Keratinocyte (primary cell): ENCODE results near the gene PLAAT5. TPM values are rescaled to one million over a fixed set of nuclear protein-coding genes. Genes with fewer than 3 reads are reported as not detected.

Source experiments
- DNase-seq: peaks from one replicate; pipeline ENCODE4 v3.0.0-alpha.2; 2011; ENCODE audit warnings: low read depth, missing footprints, low spot score
- FAIRE-seq: peaks from 2 replicates; lab custom pipeline; 2011; peaks lifted over from hg19 to GRCh38; lab: Jason Lieb, UNC
- H2AFZ ChIP-seq: 2 replicates; pipeline ENCODE4 v1.6.0; 2012; ENCODE audit warnings: low read length, control low read depth, inconsistent platforms; ENCODE audit not compliant: control insufficient read depth
- H3K27ac ChIP-seq: 2 replicates; pipeline ENCODE4 v1.5.1; 2011; ENCODE audit warnings: low read length; ENCODE audit not compliant: control insufficient read depth, insufficient read depth
- H3K27me3 ChIP-seq: 3 replicates; pipeline ENCODE4 v1.6.0; 2011; ENCODE audit warnings: low read length; ENCODE audit not compliant: control insufficient read depth, insufficient read depth; ENCODE audit errors: extremely low read depth
- H3K36me3 ChIP-seq, 2 experiments: 2 replicates in 1 of 2; 3 replicates in 1 of 2; pipeline ENCODE4 v1.5.1; 2011; ENCODE audit warnings: low read length in 2 of 2, mild to moderate bottlenecking in 1 of 2; ENCODE audit not compliant: control insufficient read depth in 2 of 2, insufficient read depth in 2 of 2; ENCODE audit errors: extremely low read depth in 1 of 2
- H3K4me1 ChIP-seq: 3 replicates; pipeline ENCODE4 v1.5.1; 2011; ENCODE audit warnings: low read length; ENCODE audit not compliant: control insufficient read depth, insufficient read depth; ENCODE audit errors: extremely low read depth
- H3K4me2 ChIP-seq: 3 replicates; pipeline ENCODE4 v1.6.0; 2011; ENCODE audit warnings: low read depth, low read length; ENCODE audit not compliant: control insufficient read depth, insufficient read depth; ENCODE audit errors: extremely low read depth
- H3K4me3 ChIP-seq, 3 experiments: fragments of 200-600 bp in 1 of 3; sonication (generic) in 1 of 3; 2 replicates in 2 of 3; 3 replicates in 1 of 3; pipeline ENCODE4 v1.5.1; 2011 to 2016; ENCODE audit warnings: low read length in 3 of 3, mild to moderate bottlenecking in 3 of 3, control low read depth in 2 of 3, inconsistent platforms in 1 of 3, low read depth in 1 of 3, mixed read lengths in 1 of 3, mixed run types in 1 of 3, moderate library complexity in 1 of 3; ENCODE audit not compliant: control insufficient read depth in 2 of 3, insufficient read depth in 2 of 3; ENCODE audit errors: extremely low read depth in 1 of 3
- H3K79me2 ChIP-seq: 2 replicates; pipeline ENCODE4 v1.6.0; 2012; ENCODE audit warnings: low read length; ENCODE audit not compliant: control insufficient read depth, insufficient read depth
- H3K9ac ChIP-seq: 3 replicates; pipeline ENCODE4 v1.6.0; 2011; ENCODE audit warnings: low read length; ENCODE audit not compliant: control insufficient read depth, insufficient read depth; ENCODE audit errors: extremely low read depth
- H3K9me1 ChIP-seq: 3 replicates; pipeline ENCODE4 v1.6.0; 2011; ENCODE audit warnings: low read length; ENCODE audit not compliant: control insufficient read depth, insufficient read depth; ENCODE audit errors: extremely low read depth
- H3K9me3 ChIP-seq: 2 replicates; pipeline ENCODE4 v1.5.1; 2012; ENCODE audit warnings: low read depth, low read length; ENCODE audit not compliant: control insufficient read depth
- H4K20me1 ChIP-seq: 3 replicates; pipeline ENCODE4 v1.6.0; 2011; ENCODE audit warnings: low read length; ENCODE audit not compliant: control insufficient read depth, insufficient read depth; ENCODE audit errors: extremely low read depth
- CTCF ChIP-seq, 3 experiments: IDR thresholded peaks in 1 of 3; conservative IDR thresholded peaks in 1 of 3; optimal IDR thresholded peaks in 1 of 3; 2 replicates in 2 of 3; 3 replicates in 1 of 3; pipeline versions ENCODE3 to v1.5.1; 2011; ENCODE audit warnings: low read length in 3 of 3, mild to moderate bottlenecking in 3 of 3, moderate library complexity in 2 of 3, control low read depth in 1 of 3, inconsistent platforms in 1 of 3; ENCODE audit not compliant: insufficient read depth in 2 of 3; ENCODE audit errors: extremely low read depth in 1 of 3
- EZH2 ChIP-seq: IDR thresholded peaks from one replicate; pipeline ENCODE4 v1.6.1; 2012; ENCODE audit warnings: inconsistent platforms, mild to moderate bottlenecking, low read length, moderate library complexity
- dilution Hi-C: fragments of 300-500 bp; cut with MboI; formaldehyde crosslinking; loops from one replicate; pipeline ENCODE4 v1.7.0; 2020; ENCODE audit warnings: low sequenced_read_pairs; ENCODE audit not compliant: extremely low pct_ligation_motif_present
- polyA plus RNA-seq, 5 experiments: library from polyadenylated mRNA; depleted of rRNA in 3 of 5; stranded (reverse) in 3 of 5; stranded (forward) in 1 of 5; unstranded in 1 of 5; fragments of >200 nt; gene quantifications; 1 replicate in 1 of 5; 2 replicates in 3 of 5; 3 replicates in 1 of 5; pipeline versions ENCODE4 v1.2.1 to v1.2.3, GENCODE V29; 2011 to 2012; ENCODE audit warnings: missing spikeins in 2 of 5, low read depth in 1 of 5, low replicate concordance in 1 of 5

Gene PLAAT5
- polyA plus RNA-seq, 1 donor (not counting 4 experiments of a cell fraction or from before 2014, with no cell fraction given): not detected

- Histone ChIP-seq H3K4me1 (peaks cover 5% of the 10 kb centered on the region), H2AFZ (no peak overlapping the region), H3K9me3 (no peaks in the 10 kb centered on the region), H3K27me3 (peaks cover 40% of the 10 kb centered on the region), H3K9me1 (no peaks in the 10 kb centered on the region), H3K4me3 (no peak overlapping the region), H4K20me1 (no peaks in the 10 kb centered on the region), H3K36me3 (no peaks in the 10 kb centered on the region), H3K4me2 (no peak overlapping the region), H3K9ac (no peak overlapping the region), H3K27ac (no peak overlapping the region), H3K79me2 (no peaks in the 10 kb centered on the region)
- FAIRE-seq (no peak), DNase-seq (no peak)
- dilution Hi-C loops: no loop called here
- TF ChIP-seq CTCF (optimal IDR thresholded peaks at IDR 0.05 in 1 of 3, IDR thresholded peaks at IDR 0.05 in 1 of 3, conservative IDR thresholded peaks at IDR 0.05 in 1 of 3; ENCODE audit: extremely low read depth in 1 of 3, insufficient read depth in 2 of 3, low read length in 3 of 3) (no peak), EZH2 (no peak)
These were observed 2.2 kb upstream of the PLAAT5 start for GRCh38 chr11:63493127-63493526.

- FAIRE-seq (no peak), DNase-seq (no peak)
- H3K9me3 ChIP-seq: no peaks in the 10 kb centered on the region
- dilution Hi-C loops: no loop called here
- H3K9ac ChIP-seq: no peak overlapping the region
- no peak for TF ChIP-seq CTCF (optimal IDR thresholded peaks at IDR 0.05 in 1 of 3, IDR thresholded peaks at IDR 0.05 in 1 of 3, conservative IDR thresholded peaks at IDR 0.05 in 1 of 3; ENCODE audit: extremely low read depth in 1 of 3, insufficient read depth in 2 of 3, low read length in 3 of 3)
- no peak for TF ChIP-seq EZH2
- peaks cover 5% of the 10 kb centered on the region for H3K4me1 ChIP-seq
- H3K27me3 ChIP-seq: peaks cover 39% of the 10 kb centered on the region
- no peak overlapping the region for H3K4me3 ChIP-seq
- H3K27ac ChIP-seq: no peak overlapping the region
- no peaks in the 10 kb centered on the region for H4K20me1 ChIP-seq
- no peaks in the 10 kb centered on the region for H3K9me1 ChIP-seq
- H3K4me2 ChIP-seq: no peak overlapping the region
- no peaks in the 10 kb centered on the region for H3K36me3 ChIP-seq
- no peak overlapping the region for H2AFZ ChIP-seq
- H3K79me2 ChIP-seq: no peaks in the 10 kb centered on the region
These were observed 1.5 kb upstream of the PLAAT5 start for GRCh38 chr11:63492441-63492840.
